ENCODE data around the gene CYB561. TPM values are rescaled to one million over a fixed set of nuclear protein-coding genes. Genes with fewer than 3 reads are reported as not detected.

The CYB561 gene
- total and polyA plus RNA-seq, 2 experiments from 2014 or later: 15.9 to 19.1 TPM

- in situ Hi-C loops (cut with MboI): no loop called here
- Histone ChIP-seq H3K4me2 (ENCODE audit: unreplicated experiment) (no peak overlapping the region), H3K9ac (no peak overlapping the region), H3K4me3 (no peak overlapping the region), H3K9me3 (ENCODE audit: low read depth) (no peaks in the 10 kb centered on the region), H3F3A (ENCODE audit: insufficient read depth) (peaks cover 49% of the 10 kb centered on the region), H3K4me1 (ENCODE audit: insufficient read depth) (no peaks in the 10 kb centered on the region), H3K9me2 (ENCODE audit: insufficient read depth) (no peaks in the 10 kb centered on the region), H3K79me2 (ENCODE audit: insufficient read depth) (no peaks in the 10 kb centered on the region), H3K36me3 (ENCODE audit: low read depth) (0 out of 2 replicates have a peak, but pooled peaks cover 12% of the 10 kb centered on the region), H2AFZ (no peak overlapping the region), H3K27me3 (replicated peaks; ENCODE audit: insufficient read depth) (no peaks in the 10 kb centered on the region), H3K27ac (no peak overlapping the region), H4K20me1 (ENCODE audit: insufficient read depth) (no peaks in the 10 kb centered on the region)
- DNase-seq: no peak
- WGBS, 2 experiments (ENCODE audit: low coverage in 1 of 2, low lambda C conversion rate in 2 of 2, missing lambda C conversion rate in 2 of 2): 98 to 100% methylated on average over 2 of the region's 2 CpGs
- TF ChIP-seq EZH2phosphoT487 (IDR thresholded peaks at IDR 0.05; ENCODE audit: insufficient read depth, low read depth) (no peak), EZH2 (IDR thresholded peaks at IDR 0.05; ENCODE audit: insufficient read depth, poor library complexity, severe bottlenecking) (no peak)
Observed at GRCh38 chr17:63426917-63427308, 19.2 kb downstream of the CYB561 start.

- Histone ChIP-seq H3F3A (ENCODE audit: insufficient read depth) (peaks cover 45% of the 10 kb centered on the region), H3K9me2 (ENCODE audit: insufficient read depth) (no peaks in the 10 kb centered on the region), H3K4me2 (ENCODE audit: unreplicated experiment) (no peak overlapping the region), H4K20me1 (ENCODE audit: insufficient read depth) (no peaks in the 10 kb centered on the region), H3K9me3 (ENCODE audit: low read depth) (no peaks in the 10 kb centered on the region), H3K27ac (no peak overlapping the region), H3K36me3 (ENCODE audit: low read depth) (0 out of 2 replicates have a peak, but pooled peaks cover 12% of the 10 kb centered on the region), H3K9ac (no peak overlapping the region), H3K79me2 (ENCODE audit: insufficient read depth) (no peaks in the 10 kb centered on the region), H3K4me3 (no peak overlapping the region), H2AFZ (no peak overlapping the region), H3K4me1 (ENCODE audit: insufficient read depth) (no peaks in the 10 kb centered on the region), H3K27me3 (replicated peaks; ENCODE audit: insufficient read depth) (no peaks in the 10 kb centered on the region)
- DNase-seq: no peak
- in situ Hi-C loops (cut with MboI): no loop called here
- TF ChIP-seq EZH2phosphoT487 (IDR thresholded peaks at IDR 0.05; ENCODE audit: insufficient read depth, low read depth) (no peak), EZH2 (IDR thresholded peaks at IDR 0.05; ENCODE audit: insufficient read depth, poor library complexity, severe bottlenecking) (no peak)
- WGBS, 2 experiments (ENCODE audit: low coverage in 1 of 2, low lambda C conversion rate in 2 of 2, missing lambda C conversion rate in 2 of 2): 88% methylated on average over 22 of the region's 22 CpGs
Observed at GRCh38 chr17:63426041-63426916, 19.8 kb downstream of the CYB561 start.

GRCh38 chr17:63425483-63425882 is 20.6 kb downstream of the CYB561 start:
- Histone ChIP-seq H3F3A (ENCODE audit: insufficient read depth) (peaks cover 42% of the 10 kb centered on the region), H3K4me1 (ENCODE audit: insufficient read depth) (no peaks in the 10 kb centered on the region), H3K9ac (no peak overlapping the region), H3K4me2 (ENCODE audit: unreplicated experiment) (no peak overlapping the region), H3K27me3 (replicated peaks; ENCODE audit: insufficient read depth) (no peaks in the 10 kb centered on the region), H3K79me2 (ENCODE audit: insufficient read depth) (no peaks in the 10 kb centered on the region), H3K27ac (no peak overlapping the region), H3K4me3 (no peak overlapping the region), H3K36me3 (ENCODE audit: low read depth) (0 out of 2 replicates have a peak, but pooled peaks cover 12% of the 10 kb centered on the region), H3K9me2 (ENCODE audit: insufficient read depth) (no peaks in the 10 kb centered on the region), H2AFZ (no peak overlapping the region), H4K20me1 (ENCODE audit: insufficient read depth) (no peaks in the 10 kb centered on the region), H3K9me3 (ENCODE audit: low read depth) (no peaks in the 10 kb centered on the region)
- 3 to 4% methylated on average over 7 of the region's 7 CpGs for WGBS, 2 experiments (ENCODE audit: low coverage in 1 of 2, low lambda C conversion rate in 2 of 2, missing lambda C conversion rate in 2 of 2)
- TF ChIP-seq EZH2 (IDR thresholded peaks at IDR 0.05; ENCODE audit: insufficient read depth, poor library complexity, severe bottlenecking) (no peak), EZH2phosphoT487 (IDR thresholded peaks at IDR 0.05; ENCODE audit: insufficient read depth, low read depth) (no peak)
- in situ Hi-C loops (cut with MboI): no loop called here
- peak; percentile 86 for DNase-seq

GRCh38 chr17:63423963-63424362 is 22.1 kb downstream of the CYB561 start:
- H3K4me1 ChIP-seq (ENCODE audit: insufficient read depth): no peaks in the 10 kb centered on the region
- no peak for DNase-seq
- peaks cover 42% of the 10 kb centered on the region for H3F3A ChIP-seq (ENCODE audit: insufficient read depth)
- in situ Hi-C loops (cut with MboI): loop anchor here (5.0 kb wide), 1 partner anchor 193 kb away; no protein-coding TSS in a partner anchor
- TF ChIP-seq EZH2phosphoT487 (IDR thresholded peaks at IDR 0.05; ENCODE audit: insufficient read depth, low read depth) (no peak), EZH2 (IDR thresholded peaks at IDR 0.05; ENCODE audit: insufficient read depth, poor library complexity, severe bottlenecking) (no peak)
- 93 to 99% methylated on average over 7 of the region's 7 CpGs for WGBS, 2 experiments (ENCODE audit: low coverage in 1 of 2, low lambda C conversion rate in 2 of 2, missing lambda C conversion rate in 2 of 2)
- H3K4me2 ChIP-seq (ENCODE audit: unreplicated experiment): no peak overlapping the region
- H3K4me3 ChIP-seq: no peak overlapping the region
- no peaks in the 10 kb centered on the region for H3K9me3 ChIP-seq (ENCODE audit: low read depth)
- H3K79me2 ChIP-seq (ENCODE audit: insufficient read depth): no peaks in the 10 kb centered on the region
- no peaks in the 10 kb centered on the region for H3K9me2 ChIP-seq (ENCODE audit: insufficient read depth)
- H3K9ac ChIP-seq: no peak overlapping the region
- H4K20me1 ChIP-seq (ENCODE audit: insufficient read depth): no peaks in the 10 kb centered on the region
- no peak overlapping the region for H2AFZ ChIP-seq
- peaks cover 26% of the 10 kb centered on the region; the same call in 1 of the 2 replicates for H3K36me3 ChIP-seq (ENCODE audit: low read depth)
- H3K27ac ChIP-seq: no peak overlapping the region
- no peaks in the 10 kb centered on the region for H3K27me3 ChIP-seq (replicated peaks; ENCODE audit: insufficient read depth)

All from GM23248 (cell line).